Articular chondrocyte of knee joint (primary cell): ENCODE data around the gene AATK. TPM values are rescaled to one million over a fixed set of nuclear protein-coding genes. Genes with fewer than 3 reads are reported as not detected.

Source experiments
- small RNA-seq: library from RNA; depleted of rRNA; stranded (forward); fragments of <200 nt; gene quantifications from one replicate; pipeline ENCODE3, GENCODE V24; 2012
- total RNA-seq: library from RNA; depleted of rRNA; stranded (reverse); fragments of >200 nt; gene quantifications from 2 replicates; pipeline ENCODE4 v1.2.3, GENCODE V29; 2012

Gene AATK, protein sequence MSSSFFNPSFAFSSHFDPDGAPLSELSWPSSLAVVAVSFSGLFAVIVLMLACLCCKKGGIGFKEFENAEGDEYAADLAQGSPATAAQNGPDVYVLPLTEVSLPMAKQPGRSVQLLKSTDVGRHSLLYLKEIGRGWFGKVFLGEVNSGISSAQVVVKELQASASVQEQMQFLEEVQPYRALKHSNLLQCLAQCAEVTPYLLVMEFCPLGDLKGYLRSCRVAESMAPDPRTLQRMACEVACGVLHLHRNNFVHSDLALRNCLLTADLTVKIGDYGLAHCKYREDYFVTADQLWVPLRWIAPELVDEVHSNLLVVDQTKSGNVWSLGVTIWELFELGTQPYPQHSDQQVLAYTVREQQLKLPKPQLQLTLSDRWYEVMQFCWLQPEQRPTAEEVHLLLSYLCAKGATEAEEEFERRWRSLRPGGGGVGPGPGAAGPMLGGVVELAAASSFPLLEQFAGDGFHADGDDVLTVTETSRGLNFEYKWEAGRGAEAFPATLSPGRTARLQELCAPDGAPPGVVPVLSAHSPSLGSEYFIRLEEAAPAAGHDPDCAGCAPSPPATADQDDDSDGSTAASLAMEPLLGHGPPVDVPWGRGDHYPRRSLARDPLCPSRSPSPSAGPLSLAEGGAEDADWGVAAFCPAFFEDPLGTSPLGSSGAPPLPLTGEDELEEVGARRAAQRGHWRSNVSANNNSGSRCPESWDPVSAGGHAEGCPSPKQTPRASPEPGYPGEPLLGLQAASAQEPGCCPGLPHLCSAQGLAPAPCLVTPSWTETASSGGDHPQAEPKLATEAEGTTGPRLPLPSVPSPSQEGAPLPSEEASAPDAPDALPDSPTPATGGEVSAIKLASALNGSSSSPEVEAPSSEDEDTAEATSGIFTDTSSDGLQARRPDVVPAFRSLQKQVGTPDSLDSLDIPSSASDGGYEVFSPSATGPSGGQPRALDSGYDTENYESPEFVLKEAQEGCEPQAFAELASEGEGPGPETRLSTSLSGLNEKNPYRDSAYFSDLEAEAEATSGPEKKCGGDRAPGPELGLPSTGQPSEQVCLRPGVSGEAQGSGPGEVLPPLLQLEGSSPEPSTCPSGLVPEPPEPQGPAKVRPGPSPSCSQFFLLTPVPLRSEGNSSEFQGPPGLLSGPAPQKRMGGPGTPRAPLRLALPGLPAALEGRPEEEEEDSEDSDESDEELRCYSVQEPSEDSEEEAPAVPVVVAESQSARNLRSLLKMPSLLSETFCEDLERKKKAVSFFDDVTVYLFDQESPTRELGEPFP (N-terminal part only)
- total RNA-seq, result under 0.01 and 0.22 TPM in 2 replicates

DNA sequence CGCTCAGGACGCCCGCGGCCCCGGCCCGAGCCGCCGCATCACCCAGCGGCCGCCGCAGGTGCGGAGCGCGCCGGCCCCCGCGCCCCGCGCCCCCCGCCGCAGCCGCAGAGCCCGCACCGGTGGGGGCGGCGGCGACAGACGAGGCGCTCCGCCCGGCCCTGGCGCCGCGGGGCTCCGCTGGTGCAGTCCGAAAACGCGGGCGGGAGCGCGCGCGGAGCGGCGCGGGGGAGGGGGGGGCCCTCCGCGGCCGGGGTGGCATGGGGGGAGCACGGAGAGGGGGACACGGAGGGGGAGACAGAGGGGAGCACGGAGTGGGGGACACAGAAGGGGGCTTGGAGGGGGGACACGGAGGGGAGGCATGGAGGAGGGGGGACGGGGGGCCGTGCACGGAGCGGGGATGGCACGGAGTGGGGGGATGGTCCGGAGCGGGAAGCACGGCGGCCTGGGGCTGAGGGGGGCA, at the start of gene AATK:
AATK (minus strand) TSS at position 189 of the 460 bp plus-strand sequence. CDS start 229 bp downstream, outside the sequence.

DNA sequence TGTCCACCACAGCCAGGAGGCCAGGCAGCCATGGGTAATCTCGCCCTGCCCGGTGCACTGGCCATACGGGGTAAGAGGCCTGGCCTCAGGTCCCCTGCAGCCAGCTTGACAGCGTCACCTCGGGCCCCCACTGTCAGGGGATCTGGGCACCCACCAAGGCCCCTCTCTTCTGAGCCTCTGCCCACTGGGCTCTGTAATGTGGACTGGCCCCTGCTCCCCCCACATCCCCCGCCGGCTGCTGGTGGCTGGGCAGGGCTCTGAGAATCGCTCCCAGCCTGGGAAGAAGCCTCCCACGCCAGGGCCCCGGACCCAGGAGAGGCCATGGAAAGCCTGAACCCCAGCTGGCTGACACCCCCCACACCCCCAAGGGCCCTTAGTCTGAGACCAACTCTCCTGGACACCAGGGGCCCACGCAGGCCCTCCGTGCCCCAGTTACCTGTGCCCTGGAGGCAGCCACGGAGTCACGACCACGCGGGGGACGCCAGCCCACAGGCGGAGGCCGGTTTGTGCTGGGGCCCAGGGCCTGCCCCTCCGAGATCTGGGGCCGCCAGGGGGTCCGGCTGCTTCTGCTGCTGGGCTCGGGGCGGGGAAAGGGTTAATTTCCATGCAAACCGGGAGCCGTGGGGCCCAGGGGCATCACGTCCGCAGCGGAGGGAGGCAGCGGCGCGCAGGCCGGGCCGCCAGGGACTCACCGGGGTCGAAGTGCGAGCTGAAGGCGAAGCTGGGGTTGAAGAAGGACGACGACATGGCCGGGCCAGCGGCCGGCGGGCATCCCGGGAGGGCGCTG, 582 bp downstream of the AATK start, which contains the start of gene PVALEF:
PVALEF (plus strand) TSS at position 262 of the 787 bp plus-strand sequence. CDS start 15,720 bp downstream, outside the sequence.

Small RNA genes lying within 50 kb of the gene (small RNA-seq; reads per million reads assigned to genes)
- gene MIR1250, result not detected
- 438 reads per million, percentile 99 among the genes with 10 or more reads in this experiment for gene MIR3065
- not detected for gene MIR657

Other genes starting within 250 kb of the AATK start
- 18.2 and 19.6 TPM in 2 replicates for gene CHMP6, start 174.4 kb downstream of the AATK start, total RNA-seq
- 26.0 and 45.4 TPM in 2 replicates for gene BAIAP2, start 131.1 kb downstream of the AATK start, total RNA-seq
- gene PVALEF, start 714 bp downstream of the AATK start, total RNA-seq, result not detected in 2 replicates
- 6.1 and 6.7 TPM in 2 replicates for gene CEP131, start 56.7 kb upstream of the AATK start, total RNA-seq
- 12.9 and 17.3 TPM in 2 replicates for gene TEPSIN, start 72.8 kb upstream of the AATK start, total RNA-seq
- gene NDUFAF8, start 73.1 kb upstream of the AATK start, total RNA-seq, result 13.5 and 17.0 TPM in 2 replicates
- 67.0 and 71.6 TPM in 2 replicates for gene SLC38A10, start 129.1 kb upstream of the AATK start, total RNA-seq
- gene BAHCC1, start 229.2 kb upstream of the AATK start, total RNA-seq, result 10.1 and 14.4 TPM in 2 replicates